Frontal cortex (tissue), 4 donors: ENCODE measurements around the gene SURF4. TPM values are rescaled to one million over a fixed set of nuclear protein-coding genes. Genes with fewer than 3 reads are reported as not detected.

ENCODE experiments used
- DNase-seq, 2 donors: peaks; one replicate each; pipeline ENCODE4 v3.0.0; 2012; ENCODE audit warnings: low spot score in 2 of 2
- FAIRE-seq: peaks from 2 replicates; lab custom pipeline; 2012; peaks lifted over from hg19 to GRCh38; lab: Jason Lieb, UNC
- total RNA-seq: library from RNA; depleted of rRNA; stranded (reverse); fragments of >200 nt; gene quantifications from one replicate; pipeline ENCODE4 v1.2.3, GENCODE V29; 2014
- donor health status: control.
- donor health status: control.
- donor health status: control.

The SURF4 gene
- total RNA-seq, 1 donor from 2014 or later: 91.3 TPM

DNA sequence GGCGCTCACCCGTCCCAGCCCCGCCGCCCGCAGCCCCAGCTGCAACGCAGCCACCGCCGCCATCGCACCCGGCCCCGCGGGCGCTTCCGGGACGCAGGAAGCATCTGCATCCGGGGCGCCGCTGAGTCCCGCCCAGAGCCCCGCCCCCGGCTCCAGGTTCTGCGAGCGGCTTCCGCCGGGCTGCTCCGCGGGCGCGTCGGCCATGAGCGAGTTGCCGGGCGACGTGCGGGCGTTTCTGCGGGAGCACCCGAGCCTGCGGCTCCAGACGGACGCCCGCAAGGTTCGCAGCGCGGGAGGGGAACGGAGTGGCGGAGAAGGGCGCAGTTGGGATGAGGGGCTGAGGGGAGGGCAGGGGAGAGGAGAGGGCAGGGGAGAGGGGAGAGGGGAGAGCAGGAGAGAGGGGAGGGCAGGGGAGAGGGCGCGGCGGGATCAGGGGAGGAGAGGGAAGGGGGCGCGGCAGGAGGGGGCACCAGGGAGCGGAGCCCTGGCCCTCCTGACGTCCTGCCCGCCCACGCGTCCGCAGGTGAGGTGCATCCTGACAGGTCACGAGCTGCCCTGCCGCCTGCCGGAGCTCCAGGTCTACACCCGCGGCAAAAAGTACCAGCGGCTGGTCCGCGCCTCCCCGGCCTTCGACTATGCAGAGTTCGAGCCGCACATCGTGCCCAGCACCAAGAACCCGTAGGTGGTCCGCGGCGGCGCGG lies 19.3 kb downstream of the SURF4 start, which contains the start of the genes SURF1 and SURF2:
Gene SURF1 (minus strand): TSS at position 97 of the 701 bp plus-strand sequence. CDS start 34 bp downstream, at position 63.
Gene SURF2 (plus strand): TSS at position 160 of the 701 bp plus-strand sequence. CDS start 43 bp downstream, at position 203.
- no peak for FAIRE-seq

GRCh38 chr9:133355881-133356357 lies 19.9 kb downstream of the SURF4 start:
- DNase-seq (no peak), FAIRE-seq (no peak)

More for the DNA sequence above, 19.3 kb downstream of the SURF4 start, which contains the start of the genes SURF1 and SURF2:
- DNase-seq: peak; percentile 93 to 94

GRCh38 chr9:133354766-133355165 lies 21.1 kb downstream of the SURF4 start:
- FAIRE-seq (no peak), DNase-seq (no peak)

DNA sequence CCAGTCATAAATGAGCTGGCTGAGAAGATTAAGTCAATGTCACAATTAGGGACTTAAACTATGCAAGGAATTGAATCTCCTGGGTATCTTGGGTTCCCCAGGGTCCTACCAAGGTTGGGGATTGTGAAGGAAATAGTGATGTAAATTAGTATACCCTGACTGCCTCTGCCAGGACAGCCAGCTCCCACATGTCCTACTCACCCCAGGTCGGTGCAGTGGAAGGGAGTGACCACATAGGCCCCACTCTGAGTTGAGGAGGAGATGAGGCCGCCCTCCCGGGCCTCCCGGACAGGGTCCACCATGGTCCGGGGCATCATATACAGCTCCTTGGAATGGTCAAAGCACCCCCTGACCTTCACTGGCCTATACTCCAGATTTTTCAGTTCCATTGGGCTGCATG lies 22.3 kb downstream of the SURF4 start:
- FAIRE-seq (no peak), DNase-seq (no peak)

DNA sequence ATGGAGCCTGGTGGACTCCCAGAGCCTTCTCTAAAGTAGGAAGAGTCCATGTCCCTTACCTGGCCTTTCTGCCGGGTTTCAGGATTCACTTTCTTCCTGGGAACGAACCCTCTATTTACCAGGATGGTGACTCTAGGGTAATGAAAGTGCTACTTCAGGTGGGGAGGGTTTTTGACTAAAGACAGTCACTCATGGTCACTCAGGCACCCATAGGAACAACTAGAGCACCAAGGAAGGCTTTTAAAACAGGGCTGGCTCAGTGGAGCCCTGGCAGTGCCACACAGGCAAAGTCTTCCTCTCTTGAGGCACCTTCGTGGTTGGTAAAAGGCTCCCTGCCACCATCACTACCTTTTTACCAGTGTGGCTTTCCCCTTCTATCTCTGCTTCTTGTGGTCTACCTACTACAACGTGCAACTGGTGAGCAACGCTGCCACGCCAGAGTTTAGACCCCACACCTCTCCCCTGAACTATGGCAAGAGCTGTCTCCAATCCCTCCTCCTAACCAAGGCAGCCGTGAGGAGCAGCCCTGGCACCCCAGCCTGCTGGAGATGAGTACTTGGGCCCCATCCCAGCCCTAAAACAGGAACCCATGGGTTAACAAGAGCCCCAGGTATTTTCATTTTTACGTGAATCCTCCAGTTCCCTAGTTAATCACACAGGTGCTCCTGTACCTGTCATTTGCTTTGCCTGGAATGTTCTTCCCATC lies 23.1 kb downstream of the SURF4 start:
- no peak for DNase-seq
- no peak for FAIRE-seq

DNA sequence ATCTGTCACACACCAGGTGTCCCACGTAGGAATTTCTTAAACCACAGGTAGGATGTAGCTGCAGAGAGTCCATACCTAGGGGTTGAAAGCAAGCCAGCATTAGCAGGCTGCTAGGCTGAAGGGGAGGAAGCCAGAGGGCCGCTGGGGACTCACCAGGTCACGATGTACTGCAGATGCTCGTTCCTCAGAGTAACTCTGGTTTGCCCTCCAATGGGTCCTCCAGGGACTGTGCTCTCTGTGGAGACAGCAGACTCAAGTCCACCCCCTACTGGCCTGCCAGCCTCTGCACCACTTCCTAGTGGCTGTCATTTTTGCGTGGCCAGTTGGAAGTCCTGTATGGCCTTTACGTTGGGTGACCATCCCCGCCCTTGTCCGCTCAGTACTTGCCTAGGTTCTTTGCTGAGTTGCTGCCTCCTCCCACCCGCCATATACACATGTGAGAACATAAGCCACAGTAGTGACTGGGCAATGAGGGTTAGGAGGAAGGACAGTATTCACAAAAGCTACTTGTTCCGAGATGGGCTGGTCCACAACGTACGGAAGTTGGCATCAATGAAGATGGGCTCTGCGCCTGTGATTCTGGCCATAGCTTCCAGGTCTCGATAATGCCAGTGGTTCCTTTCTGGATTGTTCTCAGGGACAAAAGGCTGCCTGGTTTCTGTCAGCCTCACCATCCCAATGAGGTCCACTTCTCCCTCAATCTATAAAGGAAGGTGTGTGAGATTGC lies 23.8 kb downstream of the SURF4 start:
- DNase-seq: no peak
- FAIRE-seq: no peak

DNA sequence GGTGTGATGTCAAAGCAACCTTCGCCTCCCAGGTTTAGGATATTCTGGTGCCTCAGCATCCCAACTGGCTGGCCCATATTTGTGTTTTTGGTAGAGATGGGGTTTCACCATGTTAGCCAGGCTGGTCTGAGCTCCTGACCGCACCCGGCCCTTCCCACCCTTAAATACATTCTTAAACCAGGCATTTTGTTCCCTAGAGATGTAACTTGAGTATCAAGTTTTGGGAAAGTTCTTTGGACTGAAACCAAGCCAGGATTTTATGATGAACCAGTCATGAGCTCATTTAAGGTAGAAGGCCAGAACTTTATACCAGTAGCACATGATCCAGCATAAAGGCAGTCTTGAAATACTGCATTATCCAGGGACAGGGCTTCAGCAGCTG lies 24.3 kb downstream of the SURF4 start:
- DNase-seq (no peak), FAIRE-seq (no peak)

DNA sequence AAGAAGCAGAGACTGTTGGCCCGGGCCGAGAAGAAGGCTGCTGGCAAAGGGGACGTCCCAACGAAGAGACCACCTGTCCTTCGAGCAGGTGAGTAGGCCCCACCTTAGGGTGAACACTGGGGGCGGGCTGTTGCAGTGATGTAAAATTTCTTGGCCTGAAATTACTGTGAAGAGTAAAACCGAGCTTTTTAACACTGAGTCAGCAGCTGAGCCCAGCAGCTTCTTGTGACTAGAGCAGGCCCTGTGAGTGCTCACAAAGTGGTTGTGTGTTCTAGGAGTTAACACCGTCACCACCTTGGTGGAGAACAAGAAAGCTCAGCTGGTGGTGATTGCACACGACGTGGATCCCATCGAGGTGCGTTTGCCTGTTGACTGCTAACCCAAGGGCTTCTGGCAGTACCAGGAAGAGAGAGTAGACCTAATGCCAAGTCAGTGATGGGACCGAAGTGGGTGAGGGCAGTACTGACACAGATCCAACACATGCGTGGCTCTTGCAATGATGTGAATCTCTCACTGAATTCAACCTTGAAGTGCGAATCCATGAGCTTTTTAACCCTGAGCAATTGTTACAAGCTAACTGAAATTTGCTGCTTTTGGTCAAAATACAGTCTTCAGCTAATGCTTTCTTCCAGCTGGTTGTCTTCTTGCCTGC lies 25.8 kb downstream of the SURF4 start:
- DNase-seq (no peak), FAIRE-seq (no peak)

GRCh38 chr9:133348718-133349573 lies 26.9 kb downstream of the SURF4 start:
- FAIRE-seq: no peak
- no peak for DNase-seq

- DNase-seq: peak; percentile 94
- FAIRE-seq: no peak
These were observed 27.7 kb downstream of the SURF4 start, which contains the start of the genes MED22 and RPL7A for GRCh38 chr9:133347985-133348717. Gene MED22 (minus strand): TSS chr9:133348131. CDS start chr9:133346662, 1,469 bp downstream. Gene RPL7A (plus strand): TSS chr9:133348218. CDS start chr9:133348244, 26 bp downstream.

DNA sequence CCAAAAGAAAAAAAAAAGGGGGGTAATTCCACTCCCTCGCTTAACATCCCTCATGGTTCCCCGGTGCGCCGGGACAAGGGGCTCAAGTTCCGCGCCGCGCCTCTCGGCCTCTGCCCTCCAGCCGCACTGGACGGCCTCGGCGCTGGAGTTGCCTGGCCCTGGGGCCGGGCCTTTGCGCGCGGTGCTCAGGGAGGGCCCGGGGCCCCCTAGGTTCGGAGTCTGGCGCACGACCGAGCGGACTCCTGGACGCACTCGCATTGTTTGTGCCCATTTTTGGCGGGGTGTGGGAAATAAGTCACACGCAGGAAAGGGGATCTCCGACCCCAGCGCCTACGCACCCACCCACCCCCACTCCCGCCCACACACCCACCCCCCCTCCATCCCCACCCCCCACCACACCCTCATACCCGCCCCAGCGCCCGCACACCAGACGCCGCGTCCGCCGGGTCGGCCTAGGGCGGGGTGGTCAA lies 28.3 kb downstream of the SURF4 start:
- DNase-seq: no peak
- no peak for FAIRE-seq

- no peak for FAIRE-seq
- DNase-seq: no peak
These were observed 29.7 kb downstream of the SURF4 start for GRCh38 chr9:133346021-133346785.

DNA sequence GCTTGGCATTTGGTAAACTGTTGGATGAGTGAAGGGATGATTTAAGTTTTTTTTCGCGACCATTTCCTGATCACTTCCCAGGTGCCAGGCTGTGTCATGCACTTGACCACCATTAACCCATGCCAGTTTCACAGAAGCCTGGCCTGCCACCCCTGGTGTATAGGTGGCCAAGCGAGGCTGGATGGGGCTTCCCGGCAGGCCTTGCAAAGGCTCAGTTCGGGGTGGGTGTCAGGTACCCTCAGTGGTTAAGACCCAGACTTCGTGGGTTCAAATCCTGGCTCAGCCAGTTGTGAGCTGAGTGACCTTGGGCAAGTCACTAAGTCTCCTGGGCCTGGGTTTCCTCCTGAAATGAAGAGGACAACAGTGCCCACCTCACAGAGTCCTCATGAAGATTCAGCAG lies 30.3 kb downstream of the SURF4 start:
- DNase-seq (no peak), FAIRE-seq (no peak)

- FAIRE-seq: no peak
- DNase-seq: no peak
These were observed 30.9 kb downstream of the SURF4 start for GRCh38 chr9:133344979-133345378.

- no peak for DNase-seq
- FAIRE-seq: no peak
These were observed 31.8 kb downstream of the SURF4 start for GRCh38 chr9:133344071-133344470.

DNA sequence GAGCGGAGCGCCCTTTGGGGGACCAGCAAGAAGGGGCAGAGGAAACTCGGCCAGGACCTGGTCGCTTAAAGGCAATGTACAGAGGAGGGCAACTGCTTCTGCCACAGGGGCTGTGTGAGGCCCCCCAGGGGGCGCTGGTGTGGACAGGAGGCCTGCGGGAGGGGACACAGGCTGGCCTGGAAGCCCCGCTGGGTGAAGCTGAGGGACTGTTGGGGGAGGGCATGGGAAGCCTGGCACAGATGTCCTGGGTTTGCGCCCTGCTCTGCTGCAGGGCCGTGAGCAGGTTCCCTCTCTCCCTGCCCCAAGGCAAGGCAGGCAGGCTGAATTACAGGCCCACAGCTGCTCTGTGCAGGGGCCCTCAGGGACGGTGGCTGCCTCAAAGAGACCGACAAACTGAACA lies 33.3 kb downstream of the SURF4 start:
- FAIRE-seq (no peak), DNase-seq (no peak)

GRCh38 chr9:133342069-133342406 lies 33.8 kb downstream of the SURF4 start:
- FAIRE-seq (no peak), DNase-seq (no peak)
